GM12874 (cell line): ENCODE results near the gene KY.

Experiments
- TF ChIP-seq, protein P1 (sequence below): IDR thresholded peaks from 2 replicates; pipeline ENCODE4 v1.5.1; 2011; ENCODE audit warnings: low read depth, mild to moderate bottlenecking, control low read depth, low read length, moderate library complexity; ENCODE audit not compliant: insufficient read depth

Gene KY

DNA sequence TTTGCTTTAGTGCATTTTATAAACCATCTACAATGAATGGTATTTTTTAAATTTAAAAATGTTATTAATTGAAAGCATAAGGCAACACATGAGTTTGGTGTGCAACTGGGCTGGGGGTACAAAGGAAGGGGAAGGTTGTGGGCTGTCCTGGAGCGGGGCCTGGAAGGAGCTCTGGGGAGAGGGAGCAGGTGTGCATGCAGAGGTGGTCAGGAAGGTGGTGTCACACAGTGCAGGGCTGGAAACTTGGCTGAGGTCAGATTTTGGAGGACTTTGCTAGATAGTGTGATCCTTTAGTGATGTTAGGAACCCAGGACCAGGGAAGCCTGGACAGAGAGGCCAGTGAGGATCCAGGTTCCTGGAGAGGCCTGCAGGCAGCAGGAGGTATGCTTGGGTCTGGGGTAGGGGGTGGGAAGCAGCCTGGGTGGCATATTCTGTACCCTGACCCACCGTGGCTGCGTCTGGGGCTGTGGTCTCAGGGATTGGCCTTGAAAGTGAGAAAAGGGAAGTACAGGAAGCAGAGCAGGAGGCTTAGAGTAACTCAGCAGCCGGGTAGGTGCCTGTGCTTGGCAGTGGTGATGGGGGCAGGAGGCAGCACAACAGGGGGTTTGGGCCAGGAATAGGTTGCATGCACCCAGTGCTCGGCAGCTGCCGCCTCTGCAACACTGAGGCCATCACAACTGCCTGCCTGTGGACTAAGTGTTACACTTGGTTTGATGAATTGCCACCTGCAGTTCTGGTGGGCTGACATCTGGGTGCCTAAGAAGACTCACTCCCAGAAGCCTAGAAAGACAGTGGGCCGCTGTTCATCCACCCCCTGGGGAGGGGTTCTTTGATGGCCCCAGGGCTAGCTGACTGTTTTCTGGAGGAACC lies 33.0 kb downstream of the KY start:
- TF ChIP-seq, protein P1, sequence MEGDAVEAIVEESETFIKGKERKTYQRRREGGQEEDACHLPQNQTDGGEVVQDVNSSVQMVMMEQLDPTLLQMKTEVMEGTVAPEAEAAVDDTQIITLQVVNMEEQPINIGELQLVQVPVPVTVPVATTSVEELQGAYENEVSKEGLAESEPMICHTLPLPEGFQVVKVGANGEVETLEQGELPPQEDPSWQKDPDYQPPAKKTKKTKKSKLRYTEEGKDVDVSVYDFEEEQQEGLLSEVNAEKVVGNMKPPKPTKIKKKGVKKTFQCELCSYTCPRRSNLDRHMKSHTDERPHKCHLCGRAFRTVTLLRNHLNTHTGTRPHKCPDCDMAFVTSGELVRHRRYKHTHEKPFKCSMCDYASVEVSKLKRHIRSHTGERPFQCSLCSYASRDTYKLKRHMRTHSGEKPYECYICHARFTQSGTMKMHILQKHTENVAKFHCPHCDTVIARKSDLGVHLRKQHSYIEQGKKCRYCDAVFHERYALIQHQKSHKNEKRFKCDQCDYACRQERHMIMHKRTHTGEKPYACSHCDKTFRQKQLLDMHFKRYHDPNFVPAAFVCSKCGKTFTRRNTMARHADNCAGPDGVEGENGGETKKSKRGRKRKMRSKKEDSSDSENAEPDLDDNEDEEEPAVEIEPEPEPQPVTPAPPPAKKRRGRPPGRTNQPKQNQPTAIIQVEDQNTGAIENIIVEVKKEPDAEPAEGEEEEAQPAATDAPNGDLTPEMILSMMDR: no peak

DNA sequence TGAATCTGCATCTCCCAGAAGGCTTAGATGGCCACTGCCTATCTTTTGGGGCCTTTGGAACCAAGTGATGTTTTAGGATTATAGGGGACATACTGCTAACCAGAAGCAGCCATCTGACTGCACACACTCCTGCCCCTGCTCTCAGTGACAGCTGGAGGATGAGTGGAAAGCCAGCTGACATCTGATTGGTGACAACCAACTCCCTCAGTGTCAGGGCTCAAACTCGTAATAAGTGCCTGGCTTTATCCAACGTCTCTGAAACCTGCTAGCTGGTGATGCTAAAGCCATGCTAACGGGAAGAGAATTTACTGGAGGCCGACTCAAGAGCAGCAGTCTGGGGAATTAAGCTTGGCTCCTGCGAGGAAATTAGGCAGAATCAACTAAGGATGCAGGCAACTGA lies 35.1 kb downstream of the KY start:
- TF ChIP-seq, protein P1: no peak

DNA sequence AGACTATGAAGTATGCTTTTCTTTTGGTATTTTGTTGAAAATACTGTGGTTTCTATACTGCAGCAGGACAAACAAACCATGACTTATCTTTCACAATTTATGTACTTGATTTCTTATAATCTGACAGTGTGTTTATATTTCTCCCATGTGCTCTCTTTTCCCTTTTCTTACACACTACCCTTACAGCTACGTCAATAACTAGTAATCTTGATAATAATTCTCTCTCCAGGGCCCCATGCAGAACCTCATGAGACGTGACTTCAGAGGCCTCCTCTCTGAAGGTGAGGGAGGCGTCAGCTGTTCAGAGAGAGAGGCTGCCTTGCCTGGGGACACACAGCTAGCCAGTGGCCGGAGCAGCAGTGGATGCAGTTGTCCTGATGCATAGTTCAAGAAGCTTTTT lies 35.9 kb downstream of the KY start:
- TF ChIP-seq, protein P1: no peak

DNA sequence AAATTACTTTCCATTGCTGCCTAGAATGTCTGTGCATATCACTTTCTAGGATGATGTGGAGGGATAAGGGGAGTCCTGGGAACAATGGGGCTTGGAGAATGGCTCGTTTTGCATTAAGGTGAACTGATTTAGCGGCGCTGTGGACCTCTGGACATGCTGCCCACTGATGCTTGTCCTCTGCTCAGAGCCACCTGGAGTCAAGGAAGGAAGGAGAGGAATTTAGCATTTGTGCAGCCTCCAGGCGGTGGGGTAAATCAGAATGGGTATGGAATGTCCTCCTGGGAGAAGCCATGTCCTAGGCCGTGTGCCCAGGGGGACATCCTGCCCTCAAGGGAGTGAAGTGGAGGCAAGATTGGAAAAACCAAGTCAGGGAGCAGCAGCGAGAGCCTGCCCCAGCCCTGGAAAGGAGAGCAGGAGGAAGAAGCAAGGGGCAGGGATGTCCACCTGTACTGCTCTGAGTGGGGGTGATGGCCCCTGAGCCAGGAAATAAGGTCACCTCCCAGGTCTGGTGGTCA lies 37.8 kb downstream of the KY start:
- TF ChIP-seq, protein P1: no peak

DNA sequence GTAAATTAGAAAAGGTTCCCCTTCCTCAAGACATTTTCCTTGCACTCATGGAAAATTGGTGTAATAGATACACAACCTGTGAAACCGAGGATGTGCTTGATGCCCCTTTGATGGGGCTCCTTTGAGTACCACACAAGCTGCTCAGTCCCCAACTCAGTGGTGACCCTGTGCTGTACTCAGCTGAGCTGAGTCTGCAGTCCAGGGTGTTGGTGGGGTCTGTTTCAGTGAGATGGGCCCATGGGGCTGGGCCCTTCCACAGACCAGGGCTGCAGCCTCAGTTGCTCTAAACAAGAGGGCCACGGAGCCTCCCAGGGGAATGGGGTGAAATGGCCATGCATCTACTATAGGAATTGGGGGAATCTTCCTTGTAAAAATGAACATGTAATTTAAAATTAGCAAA lies 39.3 kb downstream of the KY start:
- TF ChIP-seq, protein P1: no peak

DNA sequence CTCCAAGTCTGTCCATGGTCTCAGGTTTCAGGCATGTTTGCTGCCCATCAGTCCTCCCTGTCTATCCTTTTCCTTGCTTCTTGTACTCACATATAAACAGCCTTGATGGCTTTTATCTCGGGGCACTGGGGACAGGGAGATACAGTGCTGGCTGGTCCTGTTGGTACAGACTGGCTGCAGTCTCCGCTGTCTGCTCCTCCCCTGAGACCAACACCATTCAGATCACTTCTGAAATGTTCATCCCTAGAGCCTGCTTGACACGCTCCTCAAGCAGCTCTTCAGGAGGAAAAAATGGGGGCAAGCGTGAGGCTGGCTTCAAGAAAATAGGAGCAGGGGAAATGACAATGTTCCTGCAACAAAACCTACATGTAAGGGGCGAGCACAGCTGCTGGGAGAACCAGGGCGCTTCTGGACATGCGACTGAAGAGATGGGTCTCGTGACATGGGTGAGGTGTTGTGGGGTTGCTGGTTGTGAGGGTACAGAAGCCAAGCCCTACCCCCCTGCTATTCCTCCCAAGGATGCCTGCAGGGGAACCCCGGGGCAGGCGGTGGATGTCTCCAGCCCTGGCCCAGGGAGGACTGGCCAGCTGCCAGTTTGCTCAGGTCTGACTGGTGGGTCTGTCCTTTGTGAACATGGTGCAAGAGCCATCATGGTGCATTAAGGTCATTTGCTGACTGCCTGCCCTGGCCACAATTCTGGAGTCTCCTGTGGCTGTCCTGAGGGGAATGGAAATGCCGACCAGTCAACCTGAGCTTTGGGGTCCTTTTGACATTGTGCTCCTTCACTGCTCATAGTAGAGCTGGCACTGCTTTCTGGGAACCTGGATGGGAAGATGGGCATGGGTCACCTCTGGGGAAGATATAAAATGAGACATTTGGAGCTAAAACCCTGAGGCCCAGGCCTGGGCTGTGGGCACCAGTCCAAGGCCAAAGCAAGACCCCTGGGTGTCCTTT lies 40.1 kb downstream of the KY start:
- TF ChIP-seq, protein P1: no peak
